Suprapubic skin (tissue), 4 donors: Measurements from ENCODE around the gene MMD.

ENCODE experiments used
- CTCF ChIP-seq, 2 donors: fragments of 200-600 bp in 1 of 2; fragments of 450-650 bp in 1 of 2; sonication (generic) in 1 of 2; IDR thresholded peaks; one replicate each; pipeline ENCODE4 v1.5.1; 2016 to 2019; ENCODE audit warnings: antibody characterized with exemption in 2 of 2, mild to moderate bottlenecking in 1 of 2, moderate library complexity in 1 of 2
- EP300 ChIP-seq: sonication (generic); formaldehyde crosslinking; IDR thresholded peaks from one replicate; pipeline ENCODE4 v1.6.1; 2017; ENCODE audit warnings: antibody characterized with exemption
- POLR2A ChIP-seq, 2 donors: fragments of 450-650 bp; IDR thresholded peaks; one replicate each; pipeline ENCODE4 v1.6.1; 2017; ENCODE audit warnings: antibody characterized with exemption in 2 of 2, mild to moderate bottlenecking in 2 of 2, moderate library complexity in 2 of 2
- POLR2AphosphoS5 ChIP-seq, 3 donors: sonication (generic); formaldehyde crosslinking; IDR thresholded peaks; one replicate each; pipeline ENCODE4 v1.6.1; 2017; ENCODE audit warnings: antibody characterized with exemption in 3 of 3

GRCh38 chr17:55437159-55437605 lies 15.5 kb upstream of the MMD start:
- no peak for TF ChIP-seq POLR2AphosphoS5 (IDR thresholded peaks at IDR 0.05)
- no peak for TF ChIP-seq POLR2A (IDR thresholded peaks at IDR 0.05)
- TF ChIP-seq CTCF (IDR thresholded peaks at IDR 0.05): no peak
- no peak for TF ChIP-seq EP300
